Activated CD4-positive, alpha-beta T cell treated with anti-CD3 and anti-CD28 coated beads for 4 hours (primary cell): ENCODE measurements around the gene NKAIN2.
"Not testable (repeated sequence)": the region's sequence is repeated elsewhere in the genome, so short reads cannot be mapped to it uniquely, and the experiment has no call there.

Experiments used
- DNase-seq, 2 donors: peaks; one replicate each; pipeline ENCODE4 v3.0.0-alpha.2; 2020

The NKAIN2 gene

DNA sequence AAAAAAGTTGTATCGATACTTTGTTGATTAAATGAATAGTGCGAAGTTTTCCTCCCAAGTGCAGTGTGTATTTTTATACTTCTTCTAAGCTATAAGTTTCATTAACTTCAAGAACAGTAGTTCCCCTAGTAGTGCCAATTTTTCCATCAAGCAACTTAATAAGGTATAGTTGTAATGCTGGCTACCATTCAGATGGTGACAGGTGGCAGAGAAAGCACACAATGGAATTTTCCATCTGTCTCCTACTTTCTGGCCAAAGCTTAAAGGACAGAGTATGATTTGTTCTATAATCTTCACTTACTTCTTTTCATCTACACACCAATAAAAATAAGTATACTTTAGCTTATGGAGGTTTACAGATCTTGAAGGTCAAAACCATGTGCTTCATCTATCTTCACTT, 431.1 kb downstream of the NKAIN2 start:
- no peak for DNase-seq

DNA sequence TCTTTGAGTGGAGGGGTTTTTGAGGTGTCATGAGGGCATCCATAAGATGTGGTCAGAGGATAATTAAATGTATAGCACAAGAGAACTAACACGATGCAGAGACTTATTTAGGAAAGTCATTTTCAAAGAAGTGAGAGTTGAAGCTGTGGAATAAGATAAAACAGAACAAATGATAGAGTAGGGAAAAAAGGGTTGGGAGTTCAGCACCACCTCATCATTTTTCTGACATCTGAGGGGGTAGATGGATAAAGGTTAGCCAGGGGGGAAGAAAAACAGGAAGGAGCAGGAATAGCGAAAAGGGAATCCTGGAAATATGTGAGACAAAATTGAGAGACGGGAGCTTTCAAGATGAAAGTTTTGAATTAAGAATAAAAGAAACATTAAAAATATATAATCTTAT, 434.2 kb downstream of the NKAIN2 start:
- no peak for DNase-seq

DNA sequence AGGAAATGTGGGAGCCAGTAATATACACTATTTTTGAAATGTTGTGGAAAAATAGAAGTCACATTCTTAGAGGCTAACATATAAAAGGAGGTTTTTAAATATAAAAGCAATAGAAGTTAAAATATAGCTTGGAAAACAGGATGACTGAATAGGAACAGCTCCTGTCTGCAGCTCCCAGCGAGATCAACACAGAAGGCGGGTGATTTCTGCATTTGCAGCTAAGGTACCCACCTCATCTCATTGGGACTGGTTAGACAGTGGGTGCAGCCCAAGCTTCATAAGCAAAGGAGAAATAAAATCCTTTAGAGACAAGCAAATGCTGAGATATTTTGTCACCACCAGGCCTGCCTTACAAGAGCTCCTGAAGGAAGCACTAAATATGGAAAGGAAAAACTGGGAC, 434.7 kb downstream of the NKAIN2 start:
- DNase-seq, result not testable (repeated sequence)

DNA sequence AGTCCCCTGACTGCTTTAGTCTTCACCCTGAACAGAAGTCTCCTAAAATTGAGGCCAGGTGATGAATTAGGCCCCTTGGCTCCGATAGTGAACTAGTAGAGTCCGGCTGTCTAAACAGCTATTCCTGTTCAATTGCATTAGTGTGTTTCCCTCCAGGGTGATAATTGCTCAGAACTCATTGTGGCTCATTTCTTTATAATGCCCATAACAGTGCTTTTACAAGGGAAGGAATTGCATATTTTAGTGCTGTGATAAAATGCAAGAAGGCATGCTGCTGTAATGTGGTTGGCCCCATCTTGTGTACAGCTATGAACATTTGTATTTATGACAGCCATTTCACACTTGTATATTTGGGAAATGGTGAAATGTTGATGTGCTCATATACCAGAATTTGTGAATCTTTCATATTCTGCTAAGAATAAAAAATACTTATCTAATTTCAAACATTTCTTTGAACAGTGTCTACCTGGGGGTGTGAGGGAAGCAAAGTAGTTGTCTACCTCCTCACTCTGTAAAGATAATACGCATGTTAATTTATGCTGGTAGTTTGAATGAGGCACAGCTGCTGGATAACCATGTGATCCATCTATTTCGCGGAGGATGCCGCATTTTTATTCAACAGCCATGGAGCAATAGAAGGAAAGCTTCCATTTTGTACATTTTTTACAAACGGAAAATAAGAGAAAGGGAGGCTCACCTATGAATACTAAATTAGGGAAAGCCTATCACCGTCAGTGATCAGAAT, 451.4 kb downstream of the NKAIN2 start:
- DNase-seq, result no peak

DNA sequence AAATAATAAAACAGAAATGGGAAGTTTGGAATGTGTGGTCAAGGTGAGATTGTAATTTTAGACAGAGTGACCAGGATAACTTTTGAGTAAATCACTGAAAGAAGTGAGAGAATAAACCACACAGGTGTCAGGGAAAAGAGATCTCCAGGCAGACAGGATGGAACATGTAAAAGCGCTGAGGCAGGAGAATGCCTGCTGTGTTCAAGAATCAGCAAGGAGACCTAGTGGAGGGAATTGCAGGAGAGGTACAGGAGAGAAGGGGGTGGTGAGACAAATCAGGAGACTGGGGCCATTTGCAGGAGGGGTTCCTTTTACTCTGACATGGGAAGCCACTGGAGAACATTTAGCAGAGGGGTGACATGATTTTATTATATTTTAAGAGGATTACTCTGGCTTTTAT, 456.7 kb downstream of the NKAIN2 start:
- no peak for DNase-seq

GRCh38 chr6:124269733-124270132, 466.1 kb downstream of the NKAIN2 start:
- no peak for DNase-seq

GRCh38 chr6:124273701-124274100, 470.0 kb downstream of the NKAIN2 start:
- DNase-seq, result no peak

DNA sequence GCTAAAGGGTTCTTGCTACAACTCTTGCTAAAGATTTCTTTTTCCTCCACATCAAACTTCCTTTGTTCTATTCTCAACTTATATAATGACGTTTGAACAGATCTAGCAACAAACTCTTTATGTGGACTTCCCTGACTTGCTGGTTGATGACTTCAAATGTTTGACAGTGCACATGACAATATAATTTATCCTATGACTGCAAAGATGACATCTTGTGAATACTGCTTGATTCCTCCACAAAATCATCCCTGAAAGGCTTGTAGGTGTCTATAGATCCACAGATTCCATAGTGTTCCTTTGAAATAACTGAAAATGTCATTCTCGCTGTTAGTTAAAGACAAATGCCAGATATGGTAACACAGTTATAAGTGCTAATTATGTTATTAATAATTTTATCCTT, 478.9 kb downstream of the NKAIN2 start:
- DNase-seq, result no peak

- DNase-seq, result no peak
Observed at GRCh38 chr6:124283486-124283885, 479.8 kb downstream of the NKAIN2 start.

- DNase-seq, result no peak
Observed at GRCh38 chr6:124285146-124285545, 481.5 kb downstream of the NKAIN2 start.

DNA sequence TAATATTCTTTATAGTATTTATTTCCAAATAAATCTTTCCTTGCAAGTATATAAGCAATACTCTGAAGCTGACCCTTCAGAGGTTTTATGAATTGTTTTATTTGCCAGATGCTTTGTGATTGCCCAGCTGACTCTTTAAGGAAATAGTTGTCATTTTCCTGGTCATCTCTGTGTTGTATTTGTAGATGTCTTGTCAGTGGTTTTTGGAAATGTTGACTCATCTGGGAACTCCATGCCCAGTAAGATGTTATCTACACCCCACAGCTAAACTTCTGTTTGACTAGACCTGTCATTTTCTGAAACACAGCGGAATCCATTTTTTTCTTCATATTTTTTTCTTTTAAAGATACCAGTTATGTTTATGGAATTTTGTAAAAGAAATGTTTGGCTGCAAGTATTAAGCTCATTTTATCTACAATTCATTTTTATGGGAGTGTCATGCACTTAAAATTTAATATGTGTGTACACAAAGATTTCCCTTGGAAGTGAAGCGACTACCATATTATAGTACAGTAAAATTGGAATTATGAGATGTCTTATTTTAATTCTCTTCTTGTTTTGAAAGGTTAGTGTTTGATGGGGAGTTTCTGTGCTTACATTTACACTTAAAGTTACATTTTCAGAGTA, 491.0 kb downstream of the NKAIN2 start:
- no peak for DNase-seq

- DNase-seq, result no peak
Observed at GRCh38 chr6:124297507-124297906, 493.8 kb downstream of the NKAIN2 start.

GRCh38 chr6:124298730-124299129, 495.1 kb downstream of the NKAIN2 start:
- DNase-seq, result no peak

GRCh38 chr6:124300907-124301306, 497.2 kb downstream of the NKAIN2 start:
- not testable (repeated sequence) for DNase-seq

GRCh38 chr6:124303971-124304370, 500.3 kb downstream of the NKAIN2 start:
- DNase-seq, result no peak

GRCh38 chr6:124310139-124310538, 506.5 kb downstream of the NKAIN2 start:
- no peak for DNase-seq

DNA sequence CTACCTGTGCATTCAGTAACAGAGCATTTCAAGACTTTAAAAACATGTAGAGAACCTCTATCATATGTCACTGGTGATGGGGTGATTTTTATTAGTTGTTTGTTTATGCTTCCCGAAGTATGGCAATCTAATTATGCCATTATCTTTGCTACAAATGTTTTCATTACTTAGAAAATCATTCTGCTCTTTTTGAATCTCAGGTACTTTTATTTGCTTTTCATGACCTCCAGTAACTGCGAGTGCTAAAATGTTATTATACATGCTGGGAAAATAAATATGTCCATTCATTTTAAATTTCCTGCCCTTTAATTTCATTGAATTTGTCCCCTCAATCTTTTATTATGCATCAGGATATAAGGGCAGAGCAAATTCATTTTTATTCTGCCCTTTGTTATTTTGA, 515.7 kb downstream of the NKAIN2 start:
- no peak for DNase-seq

DNA sequence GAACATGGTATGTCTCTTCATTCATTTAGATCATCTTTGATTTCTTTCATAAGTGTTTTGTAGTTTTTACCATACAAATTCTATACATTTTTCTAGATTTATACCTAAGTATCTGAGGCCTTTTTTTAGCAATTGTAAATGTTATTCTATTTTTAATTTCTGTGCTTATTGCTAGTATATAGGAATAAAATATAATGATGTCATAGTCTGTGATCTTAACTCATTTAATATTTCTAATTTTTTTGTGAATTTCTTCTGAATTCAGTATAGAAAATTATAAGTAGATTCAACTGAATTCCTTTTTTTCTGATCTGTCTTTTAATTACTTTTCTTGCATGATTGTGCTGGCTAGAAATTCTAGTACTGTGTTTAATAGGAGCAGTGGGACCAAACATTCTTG, 520.6 kb downstream of the NKAIN2 start:
- DNase-seq, result no peak

GRCh38 chr6:124330197-124330596, 526.5 kb downstream of the NKAIN2 start:
- DNase-seq, result no peak

GRCh38 chr6:124334359-124334758, 530.7 kb downstream of the NKAIN2 start:
- no peak for DNase-seq

DNA sequence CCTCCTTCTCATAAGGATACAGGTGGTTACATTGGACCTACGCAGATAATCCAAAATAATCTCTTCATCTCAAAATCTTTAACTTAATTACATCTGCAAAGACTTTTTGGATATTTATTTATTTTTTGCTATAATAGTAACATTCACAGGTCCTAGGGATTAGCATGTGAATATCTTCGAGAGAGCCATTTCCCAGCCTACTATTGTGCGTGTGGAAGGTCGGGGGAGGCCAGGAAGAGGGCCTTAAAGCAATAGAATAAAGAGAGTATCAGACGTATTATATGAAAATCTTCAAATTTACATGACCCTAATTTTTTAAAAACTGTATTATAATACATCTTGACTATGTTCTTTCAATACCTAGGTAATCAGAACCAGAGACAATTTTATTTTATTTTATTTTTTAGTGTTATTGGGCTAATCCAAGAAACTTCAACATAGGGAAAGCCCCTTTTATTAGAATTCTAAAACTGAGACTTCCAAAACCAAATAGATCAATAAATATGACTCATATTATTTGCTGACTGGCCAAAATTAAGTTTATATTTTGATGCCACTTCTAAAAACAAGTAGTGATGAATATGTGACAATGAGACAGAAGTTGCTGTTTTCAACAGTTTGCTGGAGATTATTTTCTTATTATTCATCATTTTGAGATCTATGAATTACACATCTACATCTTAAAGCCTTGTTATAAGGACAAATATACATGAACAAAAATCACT, 536.1 kb downstream of the NKAIN2 start:
- DNase-seq, result no peak

GRCh38 chr6:124348339-124348738, 544.7 kb downstream of the NKAIN2 start:
- DNase-seq, result not testable (repeated sequence)

DNA sequence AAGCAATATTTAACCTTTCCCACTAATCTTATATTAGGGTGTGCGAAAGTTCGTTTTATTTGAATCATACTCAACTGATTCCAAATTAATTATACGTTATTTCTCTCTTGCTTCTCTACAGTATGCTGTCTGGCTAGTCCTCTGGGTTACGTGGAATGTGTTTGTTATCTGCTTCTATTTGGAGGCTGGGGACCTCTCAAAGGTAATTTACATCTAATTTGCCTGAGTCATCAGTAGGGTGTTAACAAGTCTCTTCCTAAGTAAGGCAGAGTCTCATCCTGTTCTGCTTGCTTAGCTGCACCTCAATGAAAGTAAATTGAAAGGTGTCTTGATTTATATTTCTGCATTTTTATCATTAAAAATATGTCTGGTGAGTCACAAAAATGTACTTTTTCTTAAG, 551.5 kb downstream of the NKAIN2 start:
- DNase-seq, result no peak

DNA sequence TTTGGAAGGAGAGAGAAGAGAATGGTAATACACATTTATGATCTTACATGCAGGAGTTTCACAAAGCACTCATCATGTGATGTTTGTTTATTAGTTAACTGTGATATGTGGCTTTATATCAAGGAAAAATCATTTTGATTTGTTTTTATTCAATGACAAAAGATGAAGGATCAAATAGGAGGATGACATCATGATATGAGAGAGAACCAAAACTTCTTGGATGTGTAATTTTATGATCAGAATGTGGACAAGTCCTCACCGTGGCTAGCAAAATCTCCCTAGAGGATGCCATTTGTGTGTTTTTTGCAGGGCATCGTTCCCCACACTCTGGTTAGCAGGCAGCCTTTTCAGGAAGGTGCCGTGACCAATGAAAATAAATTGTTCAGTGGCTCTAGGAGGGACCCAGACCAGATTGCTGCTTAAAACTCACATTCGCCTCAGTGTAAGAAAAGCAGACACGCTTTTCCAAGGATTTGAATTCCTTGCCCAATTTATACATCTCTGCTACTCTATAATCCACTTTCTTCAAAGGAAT, 552.7 kb downstream of the NKAIN2 start:
- DNase-seq, result no peak
